Adipocyte (in vitro differentiated cells): ENCODE measurements around the gene LNX1.
"Not testable (repeated sequence)": the region's sequence is repeated elsewhere in the genome, so short reads cannot be mapped to it uniquely, and the experiment has no call there.

Experiments used
- DNase-seq: peaks from one replicate; pipeline ENCODE4 v3.0.0-alpha.2; 2015; ENCODE audit warnings: low read depth
- H3K27me3 ChIP-seq: replicated peaks from 2 replicates; pipeline ENCODE4 v1.7.0; 2013; ENCODE audit warnings: mild to moderate bottlenecking, low read length, moderate library complexity; ENCODE audit not compliant: control insufficient read depth, insufficient read depth
- H3K36me3 ChIP-seq: 2 replicates; pipeline ENCODE4 v1.7.0; 2013; ENCODE audit warnings: low read length, mild to moderate bottlenecking, moderate library complexity; ENCODE audit not compliant: control insufficient read depth, insufficient read depth, severe bottlenecking
- H3K4me1 ChIP-seq: 2 replicates; pipeline ENCODE4 v1.7.0; 2013; ENCODE audit warnings: mild to moderate bottlenecking, low read length, moderate library complexity; ENCODE audit not compliant: control insufficient read depth, insufficient read depth
- H3K4me3 ChIP-seq: 2 replicates; pipeline ENCODE4 v1.7.0; 2013; ENCODE audit warnings: mild to moderate bottlenecking, low read length, moderate library complexity
- H3K9ac ChIP-seq: 2 replicates; pipeline ENCODE4 v1.7.0; 2013; ENCODE audit warnings: mild to moderate bottlenecking, low read length, moderate library complexity
- H3K9me3 ChIP-seq: 2 replicates; pipeline ENCODE4 v1.7.0; 2013; ENCODE audit warnings: mild to moderate bottlenecking, low read length, moderate library complexity; ENCODE audit not compliant: control insufficient read depth

The LNX1 gene

GRCh38 chr4:53480909-53481308, 110.4 kb downstream of the LNX1 start:
- no peaks in the 10 kb centered on the region for H3K9me3 ChIP-seq
- H3K4me3 ChIP-seq = no peak overlapping the region
- no peak for DNase-seq
- H3K27me3 ChIP-seq = no peaks in the 10 kb centered on the region
- no peaks in the 10 kb centered on the region for H3K36me3 ChIP-seq
- H3K9ac ChIP-seq = peak overlapping the region; percentile 15
- H3K4me1 ChIP-seq = peaks cover 65% of the 10 kb centered on the region

DNA sequence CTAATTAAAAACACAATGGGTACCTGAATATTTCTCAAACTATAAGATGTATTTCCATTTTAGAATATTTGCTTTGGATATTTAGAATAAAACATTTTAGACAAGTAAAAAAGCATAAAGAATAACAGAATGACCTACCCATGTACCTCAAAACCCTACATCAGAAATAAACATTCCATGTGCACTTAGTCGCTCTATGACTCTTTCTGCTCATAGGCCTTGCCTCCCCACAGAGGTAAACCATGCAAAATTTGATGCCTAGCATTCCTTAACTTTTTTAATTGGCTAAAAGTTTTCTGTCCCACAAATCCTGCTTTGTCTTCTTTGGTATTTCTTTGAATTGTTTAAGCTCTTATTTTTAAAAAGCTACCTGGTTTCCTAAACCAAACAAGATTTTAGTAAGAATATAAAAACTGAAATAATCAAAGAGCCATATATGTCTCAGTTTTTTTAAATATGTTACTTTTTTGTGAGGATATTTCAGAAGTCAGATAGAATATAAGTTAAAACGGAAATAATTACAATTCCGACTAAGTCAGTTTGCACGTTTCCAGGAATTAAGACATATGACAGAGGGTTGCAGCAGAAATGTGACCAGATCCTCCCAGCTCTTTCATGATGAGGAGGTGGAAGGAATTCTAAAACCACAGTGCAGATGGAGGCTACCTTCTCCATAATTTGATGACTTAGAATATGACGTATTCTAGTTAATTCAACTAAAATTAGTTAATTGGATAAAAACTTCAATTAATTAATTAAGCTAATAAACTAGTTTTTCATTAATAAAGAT, 111.4 kb downstream of the LNX1 start:
- Histone ChIP-seq H3K4me1 (peaks cover 62% of the 10 kb centered on the region), H3K4me3 (no peak overlapping the region), H3K36me3 (no peaks in the 10 kb centered on the region), H3K27me3 (no peaks in the 10 kb centered on the region), H3K9me3 (no peaks in the 10 kb centered on the region), H3K9ac (peak overlapping the region; percentile 63)
- DNase-seq = peak; percentile 65

DNA sequence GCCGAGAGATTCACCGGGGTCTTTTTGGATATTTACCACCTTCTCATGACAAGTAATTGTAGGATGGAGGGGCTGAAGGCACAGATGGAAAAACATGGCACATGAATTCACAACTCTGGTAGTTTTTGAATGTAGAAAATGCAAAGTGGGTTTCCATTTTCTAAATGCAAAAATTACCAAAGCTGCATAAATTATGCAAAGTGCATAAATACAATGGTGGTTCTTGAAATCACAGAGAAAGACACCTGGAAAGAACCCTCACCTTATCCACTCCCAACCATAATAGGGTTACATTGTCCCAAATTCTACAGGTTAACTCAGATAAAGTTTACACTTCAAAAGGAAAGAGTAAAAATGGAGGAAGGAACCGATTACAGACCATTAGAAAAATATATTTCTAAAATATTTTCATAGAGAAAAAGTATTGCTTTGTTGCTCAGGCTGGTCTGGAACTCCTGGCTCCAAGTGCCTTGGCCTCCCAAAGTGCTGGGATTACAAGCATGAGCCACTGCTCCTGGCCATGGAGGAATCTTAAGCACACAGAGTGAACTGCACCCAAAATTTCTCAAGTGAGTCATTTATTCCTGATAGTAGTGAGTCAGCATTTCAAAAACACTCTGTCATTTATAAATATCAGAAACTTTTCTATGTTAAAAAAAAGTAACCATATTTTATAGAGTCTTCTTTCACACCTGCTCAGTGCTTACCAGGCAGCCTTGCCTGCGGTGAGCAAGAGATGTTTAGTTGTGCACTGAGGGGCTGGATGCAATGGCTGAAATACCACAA, 112.4 kb downstream of the LNX1 start:
- Histone ChIP-seq H3K4me1 (peaks cover 52% of the 10 kb centered on the region), H3K27me3 (no peaks in the 10 kb centered on the region), H3K36me3 (no peaks in the 10 kb centered on the region), H3K4me3 (no peak overlapping the region), H3K9me3 (no peaks in the 10 kb centered on the region), H3K9ac (peak overlapping the region; percentile 78)
- DNase-seq = peak; percentile 81

- no peak overlapping the region for H3K4me3 ChIP-seq
- peaks cover 5% of the 10 kb centered on the region for H3K36me3 ChIP-seq
- no peak for DNase-seq
- no peaks in the 10 kb centered on the region for H3K27me3 ChIP-seq
- peak overlapping the region; percentile 78 for H3K9ac ChIP-seq
- H3K9me3 ChIP-seq = no peaks in the 10 kb centered on the region
- H3K4me1 ChIP-seq = peaks cover 48% of the 10 kb centered on the region
Observed at GRCh38 chr4:53477636-53478035, 113.7 kb downstream of the LNX1 start.

DNA sequence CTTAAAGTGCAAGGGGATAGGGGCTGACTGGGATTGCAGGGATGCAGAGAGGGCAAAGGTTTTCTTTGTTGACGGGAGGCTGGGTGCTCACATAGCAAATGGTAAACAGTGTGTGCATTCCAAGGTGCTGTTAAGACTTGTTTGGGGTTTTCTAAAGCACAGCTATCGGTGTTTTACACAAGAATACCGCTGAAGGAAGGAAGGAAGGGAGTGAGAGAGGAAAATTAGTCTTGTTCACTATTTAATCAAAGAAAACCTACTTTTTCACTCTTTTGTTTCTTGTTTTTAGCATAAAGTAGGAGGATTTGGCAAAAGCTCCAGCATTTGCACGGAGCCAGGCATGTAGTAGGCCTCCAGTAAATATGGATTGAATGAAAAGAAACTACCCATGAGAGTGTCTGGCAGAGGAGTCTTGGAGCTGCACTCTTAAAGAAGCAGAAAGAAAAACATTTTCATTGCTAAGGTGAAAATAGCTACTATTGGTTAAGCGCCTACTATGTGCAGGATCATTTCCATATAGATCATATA, 114.2 kb downstream of the LNX1 start:
- Histone ChIP-seq H3K27me3 (no peaks in the 10 kb centered on the region), H3K36me3 (peaks cover 5% of the 10 kb centered on the region), H3K9me3 (no peaks in the 10 kb centered on the region), H3K9ac (peak overlapping the region; percentile 78), H3K4me1 (peaks cover 48% of the 10 kb centered on the region), H3K4me3 (peak overlapping the region; percentile 43)
- peak; percentile 47 for DNase-seq

DNA sequence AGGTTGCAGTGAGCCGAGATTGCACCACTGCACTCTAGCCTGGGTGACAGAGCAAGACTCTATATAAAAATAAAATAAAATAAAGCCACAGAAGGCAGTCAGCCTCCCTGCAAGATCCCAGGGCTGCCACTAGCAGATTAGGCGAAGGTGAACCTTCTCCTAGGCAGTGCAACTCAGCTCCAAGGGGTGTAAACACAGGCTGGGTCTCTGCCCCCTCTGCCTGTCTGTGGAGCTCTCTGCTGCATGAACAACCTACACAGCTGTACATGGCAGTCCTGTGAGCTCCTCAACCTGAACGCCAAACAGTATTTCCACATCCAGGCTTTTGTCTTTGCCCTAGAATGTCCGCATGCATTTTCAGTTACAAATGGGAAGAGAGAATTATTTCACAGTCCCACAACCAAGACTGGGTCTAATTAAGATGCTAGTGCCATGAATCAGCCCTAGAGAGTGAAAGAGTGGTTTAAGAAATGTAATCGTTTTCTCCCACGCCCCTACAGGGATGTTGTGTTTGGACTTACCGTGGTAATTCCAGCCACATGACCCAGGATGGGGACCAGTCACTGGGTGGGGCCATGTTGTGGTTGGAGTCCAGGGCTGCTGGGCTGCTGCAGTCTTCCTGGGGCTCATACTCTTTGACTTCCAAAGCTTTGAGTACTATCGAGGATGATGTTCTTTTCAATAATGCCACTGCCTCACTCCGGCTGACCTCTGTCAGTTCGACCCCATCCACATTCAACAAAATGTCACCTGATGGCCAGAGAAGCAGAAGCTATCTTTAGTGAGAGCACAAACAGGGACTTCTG, 114.9 kb downstream of the LNX1 start:
- Histone ChIP-seq H3K4me3 (peak overlapping the region; percentile 43), H3K36me3 (peaks cover 5% of the 10 kb centered on the region), H3K27me3 (no peaks in the 10 kb centered on the region), H3K9ac (peak overlapping the region; percentile 80), H3K4me1 (peaks cover 48% of the 10 kb centered on the region), H3K9me3 (no peaks in the 10 kb centered on the region)
- peak; percentile 98 for DNase-seq

- H3K27me3 ChIP-seq, H3K4me1 ChIP-seq, H3K4me3 ChIP-seq, H3K9ac ChIP-seq, DNase-seq, H3K9me3 ChIP-seq: not testable (repeated sequence)
- peaks cover 18% of the 10 kb centered on the region for H3K36me3 ChIP-seq
Observed at GRCh38 chr4:53466576-53466975, 124.7 kb downstream of the LNX1 start.

- H3K9ac ChIP-seq = no peak overlapping the region
- no peak overlapping the region for H3K4me3 ChIP-seq
- peaks cover 6% of the 10 kb centered on the region for H3K9me3 ChIP-seq
- H3K4me1 ChIP-seq = no peaks in the 10 kb centered on the region
- H3K36me3 ChIP-seq = peaks cover 25% of the 10 kb centered on the region
- no peak for DNase-seq
- no peaks in the 10 kb centered on the region for H3K27me3 ChIP-seq
Observed at GRCh38 chr4:53465891-53466290, 125.4 kb downstream of the LNX1 start.

DNA sequence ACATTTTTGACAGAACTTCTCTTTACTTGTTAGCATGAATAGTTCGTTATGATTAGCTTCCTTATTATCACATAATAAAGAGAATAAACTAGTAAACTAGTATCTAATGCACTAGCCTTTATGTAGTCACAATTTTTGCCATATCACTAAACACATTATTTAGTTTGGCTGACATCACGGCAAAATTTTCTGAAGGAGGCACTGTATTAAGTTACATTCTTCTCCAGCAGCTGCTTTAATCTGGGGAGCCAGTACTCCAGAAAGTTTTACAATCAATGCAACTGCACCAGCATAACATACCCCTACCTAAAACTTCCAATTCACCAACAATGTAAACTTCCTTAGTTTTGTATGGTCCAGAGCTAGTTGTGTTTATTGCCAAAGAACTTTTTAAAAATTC, 126.0 kb downstream of the LNX1 start:
- Histone ChIP-seq H3K4me1 (no peaks in the 10 kb centered on the region), H3K27me3 (no peaks in the 10 kb centered on the region), H3K36me3 (peaks cover 31% of the 10 kb centered on the region), H3K4me3 (no peak overlapping the region), H3K9ac (no peak overlapping the region), H3K9me3 (peaks cover 6% of the 10 kb centered on the region)
- DNase-seq = peak; percentile 55

- Histone ChIP-seq H3K9ac (no peak overlapping the region), H3K36me3 (peaks cover 49% of the 10 kb centered on the region), H3K4me3 (no peak overlapping the region), H3K4me1 (peaks cover 15% of the 10 kb centered on the region), H3K27me3 (no peaks in the 10 kb centered on the region), H3K9me3 (peaks cover 6% of the 10 kb centered on the region)
- DNase-seq = no peak
Observed at GRCh38 chr4:53463340-53463739, 127.9 kb downstream of the LNX1 start.

GRCh38 chr4:53461244-53461643, 130.0 kb downstream of the LNX1 start:
- Histone ChIP-seq H3K9me3 (peaks cover 3% of the 10 kb centered on the region), H3K9ac (no peak overlapping the region), H3K27me3 (no peaks in the 10 kb centered on the region), H3K4me3 (peak overlapping the region; percentile 9), H3K36me3 (peaks cover 65% of the 10 kb centered on the region), H3K4me1 (peaks cover 15% of the 10 kb centered on the region)
- no peak for DNase-seq
